Astrocyte of the spinal cord (primary cell): ENCODE results near the gene CAMK2B.

Experiments
- DNase-seq: peaks from one replicate; pipeline ENCODE4 v3.0.0; 2011; ENCODE audit warnings: low read depth, low spot score
- H3K4me3 ChIP-seq: 2 replicates; pipeline ENCODE4 v1.5.1; 2011; ENCODE audit warnings: low read depth, mild to moderate bottlenecking, low read length, moderate library complexity
- CTCF ChIP-seq: IDR thresholded peaks from 2 replicates; pipeline ENCODE4 v1.5.1; 2012; ENCODE audit warnings: low read depth, mild to moderate bottlenecking, low read length, inconsistent platforms
- in situ Hi-C: cut with HindIII; loops from 2 replicates; pipeline ENCODE4 v1.10.0; 2017; ENCODE audit warnings: low sequenced_read_pairs

The CAMK2B gene

GRCh38 chr7:44277391-44277790, 48.0 kb downstream of the CAMK2B start:
- DNase-seq, result no peak
- no peak for TF ChIP-seq CTCF
- in situ Hi-C loops, result no loop called here
- H3K4me3 ChIP-seq, result no peak overlapping the region

- TF ChIP-seq CTCF, result no peak
- DNase-seq, result no peak
- in situ Hi-C loops, result no loop called here
- no peak overlapping the region for H3K4me3 ChIP-seq
Measured at GRCh38 chr7:44276571-44277221, 48.7 kb downstream of the CAMK2B start.

GRCh38 chr7:44275957-44276570, 49.3 kb downstream of the CAMK2B start:
- H3K4me3 ChIP-seq, result no peak overlapping the region
- in situ Hi-C loops, result no loop called here
- TF ChIP-seq CTCF, result no peak

GRCh38 chr7:44275146-44275545, 50.2 kb downstream of the CAMK2B start:
- H3K4me3 ChIP-seq, result no peak overlapping the region
- TF ChIP-seq CTCF, result no peak
- no peak for DNase-seq
- in situ Hi-C loops, result no loop called here

More at GRCh38 chr7:44275957-44276570, 49.3 kb downstream of the CAMK2B start:
- DNase-seq, result no peak

- H3K4me3 ChIP-seq, result no peak overlapping the region
Measured at GRCh38 chr7:44274623-44274975, 50.8 kb downstream of the CAMK2B start.

More at GRCh38 chr7:44274623-44274975, 50.8 kb downstream of the CAMK2B start:
- TF ChIP-seq CTCF, result no peak
- DNase-seq, result no peak
- in situ Hi-C loops, result no loop called here
